Measurements from ENCODE around the gene MMP24.

GRCh38 chr20:35238170-35238569 is 11.7 kb downstream of the MMP24 start:
- TF ChIP-seq EZH2phosphoT487 (IDR thresholded peaks at IDR 0.05; ENCODE audit: insufficient read depth, low read depth) = no peak
- no peak for TF ChIP-seq EZH2 (IDR thresholded peaks at IDR 0.05; ENCODE audit: insufficient read depth, poor library complexity, severe bottlenecking)
